Endothelial cell of umbilical vein (primary cell): ENCODE data around the gene NCOA6. TPM values are rescaled to one million over a fixed set of nuclear protein-coding genes. Genes with fewer than 3 reads are reported as not detected.

Experiments
- BruUV-seq: library from RNA; stranded (reverse); fragments of 400-500 nt; replicated peaks from 2 replicates; lab custom pipeline; 2021; lab: Mats Ljungman, UMichigan
- CTCF ChIA-PET: fragments of 300-600, 350-600 bp; sonication (Branson Sonifier 250); formaldehyde crosslinking; loops from one replicate; lab custom pipeline; 2021; ENCODE audit warnings: antibody characterized with exemption, inconsistent platforms; lab: Charles Lee
- POLR2A ChIA-PET: fragments of 300-600, 350-600 bp; sonication (Branson Sonifier 250); formaldehyde crosslinking; loops from one replicate; lab custom pipeline; 2021; ENCODE audit warnings: antibody characterized with exemption, inconsistent platforms; lab: Charles Lee
- DNase-seq: peaks from one replicate; pipeline ENCODE4 v3.0.0-alpha.2; 2011; ENCODE audit warnings: low read depth, low spot score
- FAIRE-seq: peaks from 2 replicates; lab custom pipeline; 2011; peaks lifted over from hg19 to GRCh38; lab: Jason Lieb, UNC
- H2AFZ ChIP-seq: 2 replicates; pipeline ENCODE4 v1.6.0; 2012; ENCODE audit warnings: low read depth, low read length, control low read depth, inconsistent platforms
- H3K27ac ChIP-seq: 2 replicates; pipeline ENCODE4 v1.5.1; 2011; ENCODE audit warnings: low read depth, mild to moderate bottlenecking, control low read depth, low read length, moderate library complexity; ENCODE audit not compliant: insufficient read depth
- H3K27me3 ChIP-seq, 2 experiments: 2 replicates each; pipeline versions ENCODE4 v1.6.0 to v1.6.1; 2011; ENCODE audit warnings: low read length in 2 of 2, mixed read lengths in 1 of 2; ENCODE audit not compliant: control insufficient read depth in 2 of 2, insufficient read depth in 2 of 2
- H3K36me3 ChIP-seq, 2 experiments: 2 replicates in 1 of 2; 3 replicates in 1 of 2; pipeline ENCODE4 v1.5.1; 2011; ENCODE audit warnings: low read length in 2 of 2, mild to moderate bottlenecking in 1 of 2, moderate library complexity in 1 of 2; ENCODE audit not compliant: control insufficient read depth in 2 of 2, insufficient read depth in 2 of 2; ENCODE audit errors: extremely low read depth in 1 of 2
- H3K4me1 ChIP-seq: 3 replicates; pipeline ENCODE4 v1.5.1; 2011; ENCODE audit warnings: mild to moderate bottlenecking, low read length; ENCODE audit not compliant: control insufficient read depth, insufficient read depth; ENCODE audit errors: extremely low read depth
- H3K4me2 ChIP-seq: 2 replicates; pipeline ENCODE4 v1.6.1; 2011; ENCODE audit warnings: low read length, control low read depth, mixed read lengths; ENCODE audit not compliant: insufficient read depth
- H3K4me3 ChIP-seq, 3 experiments: fragments of 200-600 bp in 1 of 3; sonication (generic), shearing (Covaris generic) in 1 of 3; replicated peaks in 1 of 3; 2 replicates each; pipeline ENCODE4 v1.5.1; 2011 to 2016; ENCODE audit warnings: control low read depth in 3 of 3, low read length in 3 of 3, mild to moderate bottlenecking in 2 of 3, inconsistent platforms in 1 of 3, low read depth in 1 of 3, moderate library complexity in 1 of 3; ENCODE audit not compliant: insufficient read depth in 1 of 3
- H3K79me2 ChIP-seq: 2 replicates; pipeline ENCODE4 v1.6.0; 2012; ENCODE audit warnings: low read length, inconsistent platforms; ENCODE audit not compliant: control insufficient read depth, insufficient read depth
- H3K9ac ChIP-seq: replicated peaks from 2 replicates; pipeline ENCODE3; 2011; ENCODE audit warnings: low read length, control low read depth; ENCODE audit not compliant: insufficient read depth; ENCODE audit errors: extremely low read depth
- H3K9me1 ChIP-seq: replicated peaks from 3 replicates; pipeline ENCODE4 v1.6.0; 2011; ENCODE audit warnings: mild to moderate bottlenecking, low read length; ENCODE audit not compliant: control insufficient read depth, insufficient read depth; ENCODE audit errors: extremely low read depth
- H3K9me3 ChIP-seq: replicated peaks from 2 replicates; pipeline ENCODE4 v1.5.1; 2012; ENCODE audit warnings: low read length, inconsistent platforms; ENCODE audit not compliant: control insufficient read depth, insufficient read depth
- H4K20me1 ChIP-seq: replicated peaks from 2 replicates; pipeline ENCODE3; 2011; ENCODE audit warnings: mild to moderate bottlenecking, low read length; ENCODE audit not compliant: control insufficient read depth, insufficient read depth; ENCODE audit errors: extremely low read depth
- CTCF ChIP-seq, 2 donors: IDR thresholded peaks; 1 replicate in 1 of 2; 2 replicates in 1 of 2; pipeline ENCODE4 v1.5.1; 2011; ENCODE audit warnings: low read length in 2 of 2, mild to moderate bottlenecking in 2 of 2, moderate library complexity in 2 of 2, control low read depth in 1 of 2, inconsistent platforms in 1 of 2, low read depth in 1 of 2; ENCODE audit not compliant: insufficient read depth in 1 of 2; ENCODE audit errors: extremely low read depth in 1 of 2
- EZH2 ChIP-seq: IDR thresholded peaks from 2 replicates; pipeline ENCODE4 v1.6.1; 2012; ENCODE audit warnings: borderline replicate concordance, low read depth, mild to moderate bottlenecking, moderate library complexity, low read length, inconsistent platforms; ENCODE audit not compliant: severe bottlenecking
- FOS ChIP-seq: IDR thresholded peaks from 2 replicates; pipeline ENCODE4 v1.6.1; 2011; ENCODE audit warnings: mild to moderate bottlenecking, low read length, moderate library complexity, borderline replicate concordance; ENCODE audit not compliant: insufficient read depth
- GATA2 ChIP-seq: IDR thresholded peaks from 2 replicates; pipeline ENCODE4 v1.7.0; 2011; ENCODE audit warnings: low read depth, mild to moderate bottlenecking, moderate library complexity, mixed read lengths, low read length; ENCODE audit not compliant: insufficient read length, insufficient read depth
- JUN ChIP-seq: IDR thresholded peaks from 2 replicates; pipeline ENCODE4 v1.6.1; 2011; ENCODE audit warnings: borderline replicate concordance, low read depth; ENCODE audit not compliant: insufficient read length, insufficient read depth
- MAX ChIP-seq: IDR thresholded peaks from 2 replicates; pipeline ENCODE4 v1.6.1; 2011; ENCODE audit not compliant: insufficient read depth, insufficient read length
- MYC ChIP-seq: IDR thresholded peaks from one replicate; pipeline ENCODE4 v1.6.1; 2011; ENCODE audit warnings: mild to moderate bottlenecking, low read depth, low read length
- POLR2A ChIP-seq: IDR thresholded peaks from 2 replicates; pipeline ENCODE4 v1.6.1; 2012; ENCODE audit warnings: low read depth, mild to moderate bottlenecking, control low read depth, low read length
- POLR2AphosphoS5 ChIP-seq: IDR thresholded peaks from 2 replicates; pipeline ENCODE4 v1.6.1; 2012; ENCODE audit warnings: low read depth, mild to moderate bottlenecking, control low read depth, low read length, moderate library complexity; ENCODE audit not compliant: insufficient read depth
- dilution Hi-C: fragments of 300-500 bp; cut with MboI; formaldehyde crosslinking; loops from one replicate; pipeline ENCODE4 v1.15.0; 2019; ENCODE audit warnings: low sequenced_read_pairs; ENCODE audit not compliant: extremely low pct_ligation_motif_present
- intact Hi-C: fragments of 100-400 bp; cut with micrococcal nuclease; formaldehyde crosslinking; loops from one replicate; pipeline ENCODE4 v1.10.0; 2022
- polyA plus RNA-seq, 4 experiments: library from polyadenylated mRNA; depleted of rRNA in 3 of 4; stranded (reverse) in 3 of 4; unstranded in 1 of 4; fragments of >200 nt; gene quantifications; 2 replicates each; pipeline versions ENCODE4 v1.2.1 to v1.2.3, GENCODE V29; 2011 to 2012; ENCODE audit warnings: missing spikeins in 1 of 4
- total RNA-seq: library from RNA; stranded (reverse); gene quantifications from 2 replicates; pipeline ENCODE4 v1.2.3, GENCODE V29; 2021

The NCOA6 gene
- total and polyA plus RNA-seq, 2 donors (not counting 3 experiments of a cell fraction or from before 2014, with no cell fraction given): 16.9 to 26.7 TPM

- Histone ChIP-seq H3K79me2 (no peaks in the 10 kb centered on the region), H3K27ac (no peak overlapping the region), H4K20me1 (no peaks in the 10 kb centered on the region), H3K9me3 (no peaks in the 10 kb centered on the region), H3K9ac (no peak overlapping the region), H3K27me3 (no peaks in the 10 kb centered on the region), H3K4me3 (no peak overlapping the region), H3K9me1 (no peaks in the 10 kb centered on the region), H2AFZ (no peak overlapping the region), H3K36me3 (peaks cover 3 to 7% of the 10 kb centered on the region in 2 experiments), H3K4me2 (no peak overlapping the region), H3K4me1 (no peaks in the 10 kb centered on the region)
- no TSS peak for BruUV-seq
- CTCF ChIA-PET: interaction anchor here (1.0 to 1.5 kb wide), 2 partner anchors 12 to 151 kb away, joined by 4 to 7 read pairs; no protein-coding TSS in a partner anchor
- DNase-seq: no peak
- TF ChIP-seq POLR2AphosphoS5: no peak
- no peak for TF ChIP-seq MYC
- no peak for TF ChIP-seq EZH2
- no peak for TF ChIP-seq JUN
- no peak for TF ChIP-seq FOS
- TF ChIP-seq POLR2A: no peak
- no peak for TF ChIP-seq MAX
- no peak for TF ChIP-seq CTCF (IDR thresholded peaks at IDR 0.05; ENCODE audit: extremely low read depth in 1 of 2, insufficient read depth in 1 of 2, low read depth in 1 of 2, low read length in 2 of 2)
- no peak for TF ChIP-seq GATA2
- POLR2A ChIA-PET: no interaction called here
- dilution Hi-C loops: no loop called here
- peak; percentile 12 for FAIRE-seq
- intact Hi-C loops: no loop called here
Measured at GRCh38 chr20:34729416-34729815, 96.0 kb downstream of the NCOA6 start.
